PC-9 (cell line): Measurements from ENCODE around the gene TRIM71.

ENCODE experiments used
- EZH2 ChIP-seq: fragments of 200-600 bp; sonication (generic); IDR thresholded peaks from 2 replicates; pipeline ENCODE4 v1.8.0; 2017; ENCODE audit warnings: antibody characterized with exemption, low read depth
- TF ChIP-seq, protein P1 (sequence below): fragments of 200-600 bp; sonication (generic); conservative IDR thresholded peaks from 2 replicates; pipeline ENCODE4 v1.6.1; 2017; ENCODE audit warnings: mixed run types, antibody characterized with exemption, mild to moderate bottlenecking, moderate library complexity

DNA sequence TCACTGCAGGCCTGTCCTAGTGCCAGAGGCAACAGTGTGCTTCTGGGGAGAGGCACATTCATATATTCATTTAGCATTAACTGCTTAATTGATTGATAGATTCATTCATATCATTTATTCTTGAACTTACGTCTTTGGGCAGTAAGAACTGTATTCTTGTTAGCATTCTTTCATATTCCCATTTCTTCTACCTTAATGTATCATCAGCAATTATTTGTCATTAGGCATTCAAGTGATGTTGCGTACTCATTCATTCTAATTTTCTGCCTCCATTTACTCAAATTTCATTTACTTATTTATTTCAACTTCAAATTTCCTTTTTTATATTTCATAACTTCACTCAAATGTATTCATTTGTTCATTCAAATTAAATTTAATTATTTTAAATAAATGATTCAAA is 102.1 kb downstream of the TRIM71 start:
- TF ChIP-seq EZH2 = no peak
- TF ChIP-seq, protein P1, sequence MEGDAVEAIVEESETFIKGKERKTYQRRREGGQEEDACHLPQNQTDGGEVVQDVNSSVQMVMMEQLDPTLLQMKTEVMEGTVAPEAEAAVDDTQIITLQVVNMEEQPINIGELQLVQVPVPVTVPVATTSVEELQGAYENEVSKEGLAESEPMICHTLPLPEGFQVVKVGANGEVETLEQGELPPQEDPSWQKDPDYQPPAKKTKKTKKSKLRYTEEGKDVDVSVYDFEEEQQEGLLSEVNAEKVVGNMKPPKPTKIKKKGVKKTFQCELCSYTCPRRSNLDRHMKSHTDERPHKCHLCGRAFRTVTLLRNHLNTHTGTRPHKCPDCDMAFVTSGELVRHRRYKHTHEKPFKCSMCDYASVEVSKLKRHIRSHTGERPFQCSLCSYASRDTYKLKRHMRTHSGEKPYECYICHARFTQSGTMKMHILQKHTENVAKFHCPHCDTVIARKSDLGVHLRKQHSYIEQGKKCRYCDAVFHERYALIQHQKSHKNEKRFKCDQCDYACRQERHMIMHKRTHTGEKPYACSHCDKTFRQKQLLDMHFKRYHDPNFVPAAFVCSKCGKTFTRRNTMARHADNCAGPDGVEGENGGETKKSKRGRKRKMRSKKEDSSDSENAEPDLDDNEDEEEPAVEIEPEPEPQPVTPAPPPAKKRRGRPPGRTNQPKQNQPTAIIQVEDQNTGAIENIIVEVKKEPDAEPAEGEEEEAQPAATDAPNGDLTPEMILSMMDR = no peak
